VCaP (cell line): ENCODE data around the gene PTPN14.

Source experiments
- H3K27ac ChIP-seq: fragments of 450-650 bp; 2 replicates; pipeline ENCODE4 v1.5.1; 2017
- CTCF ChIP-seq: fragments of 450-650 bp; conservative IDR thresholded peaks from 2 replicates; pipeline ENCODE4 v1.5.1; 2017; ENCODE audit warnings: mild to moderate bottlenecking, moderate library complexity

Gene PTPN14

GRCh38 chr1:214342525-214342924 is 208.9 kb downstream of the PTPN14 start:
- no peak for TF ChIP-seq CTCF
- H3K27ac ChIP-seq: no peak overlapping the region

- no peak for TF ChIP-seq CTCF
- no peak overlapping the region for H3K27ac ChIP-seq
Measured at GRCh38 chr1:214341932-214342331, 209.5 kb downstream of the PTPN14 start.

- no peak for TF ChIP-seq CTCF
- no peak overlapping the region for H3K27ac ChIP-seq
Measured at GRCh38 chr1:214341459-214341858, 209.9 kb downstream of the PTPN14 start.

- H3K27ac ChIP-seq: no peak overlapping the region
- no peak for TF ChIP-seq CTCF
Measured at GRCh38 chr1:214338212-214338611, 213.2 kb downstream of the PTPN14 start.

GRCh38 chr1:214337511-214337910 is 213.9 kb downstream of the PTPN14 start:
- no peak for TF ChIP-seq CTCF
- peak overlapping the region; percentile 36 for H3K27ac ChIP-seq

GRCh38 chr1:214337015-214337414 is 214.4 kb downstream of the PTPN14 start:
- peak overlapping the region; percentile 36 for H3K27ac ChIP-seq
- TF ChIP-seq CTCF: no peak

GRCh38 chr1:214335567-214335966 is 215.8 kb downstream of the PTPN14 start:
- TF ChIP-seq CTCF: no peak
- H3K27ac ChIP-seq: no peak overlapping the region
